GM12892 (cell line): ENCODE data around the gene FBXL17.

Experiments
- POLR2A ChIP-seq: IDR thresholded peaks from 2 replicates; pipeline ENCODE4 v1.6.1; 2011; ENCODE audit warnings: low read depth, low read length, control low read depth
- POLR2AphosphoS5 ChIP-seq: IDR thresholded peaks from 2 replicates; pipeline ENCODE4 v1.6.1; 2011; ENCODE audit warnings: low read depth, low read length, control low read depth
- TAF1 ChIP-seq: IDR thresholded peaks from 2 replicates; pipeline ENCODE4 v1.6.1; 2011; ENCODE audit warnings: low read depth, mild to moderate bottlenecking, control low read depth, low read length, borderline replicate concordance

- TF ChIP-seq POLR2A (no peak), POLR2AphosphoS5 (no peak), TAF1 (no peak)
Observed at GRCh38 chr5:107867266-107867665, 514.6 kb downstream of the FBXL17 start.
